Fibroblast of pulmonary artery (primary cell): Measurements from ENCODE around the gene SNAPC4.
"Not testable (repeated sequence)": the region's sequence is repeated elsewhere in the genome, so short reads cannot be mapped to it uniquely, and the experiment has no call there.

Experiments
- DNase-seq: peaks from one replicate; pipeline ENCODE4 v3.0.0-alpha.2; 2010; ENCODE audit warnings: low read depth
- H3K4me3 ChIP-seq: replicated peaks from 2 replicates; pipeline ENCODE4 v1.5.1; 2011; ENCODE audit warnings: low read depth, mild to moderate bottlenecking, control low read depth, low read length, moderate library complexity
- TF ChIP-seq, protein P1 (sequence below): IDR thresholded peaks from 2 replicates; pipeline ENCODE4 v1.5.1; 2011; ENCODE audit warnings: mild to moderate bottlenecking, control low read depth, low read length, inconsistent platforms; ENCODE audit errors: missing control alignments

Gene SNAPC4

GRCh38 chr9:136354592-136355085, 45.3 kb downstream of the SNAPC4 start:
- H3K4me3 ChIP-seq: no peak overlapping the region
- TF ChIP-seq, protein P1, sequence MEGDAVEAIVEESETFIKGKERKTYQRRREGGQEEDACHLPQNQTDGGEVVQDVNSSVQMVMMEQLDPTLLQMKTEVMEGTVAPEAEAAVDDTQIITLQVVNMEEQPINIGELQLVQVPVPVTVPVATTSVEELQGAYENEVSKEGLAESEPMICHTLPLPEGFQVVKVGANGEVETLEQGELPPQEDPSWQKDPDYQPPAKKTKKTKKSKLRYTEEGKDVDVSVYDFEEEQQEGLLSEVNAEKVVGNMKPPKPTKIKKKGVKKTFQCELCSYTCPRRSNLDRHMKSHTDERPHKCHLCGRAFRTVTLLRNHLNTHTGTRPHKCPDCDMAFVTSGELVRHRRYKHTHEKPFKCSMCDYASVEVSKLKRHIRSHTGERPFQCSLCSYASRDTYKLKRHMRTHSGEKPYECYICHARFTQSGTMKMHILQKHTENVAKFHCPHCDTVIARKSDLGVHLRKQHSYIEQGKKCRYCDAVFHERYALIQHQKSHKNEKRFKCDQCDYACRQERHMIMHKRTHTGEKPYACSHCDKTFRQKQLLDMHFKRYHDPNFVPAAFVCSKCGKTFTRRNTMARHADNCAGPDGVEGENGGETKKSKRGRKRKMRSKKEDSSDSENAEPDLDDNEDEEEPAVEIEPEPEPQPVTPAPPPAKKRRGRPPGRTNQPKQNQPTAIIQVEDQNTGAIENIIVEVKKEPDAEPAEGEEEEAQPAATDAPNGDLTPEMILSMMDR: no peak
- DNase-seq: no peak

DNA sequence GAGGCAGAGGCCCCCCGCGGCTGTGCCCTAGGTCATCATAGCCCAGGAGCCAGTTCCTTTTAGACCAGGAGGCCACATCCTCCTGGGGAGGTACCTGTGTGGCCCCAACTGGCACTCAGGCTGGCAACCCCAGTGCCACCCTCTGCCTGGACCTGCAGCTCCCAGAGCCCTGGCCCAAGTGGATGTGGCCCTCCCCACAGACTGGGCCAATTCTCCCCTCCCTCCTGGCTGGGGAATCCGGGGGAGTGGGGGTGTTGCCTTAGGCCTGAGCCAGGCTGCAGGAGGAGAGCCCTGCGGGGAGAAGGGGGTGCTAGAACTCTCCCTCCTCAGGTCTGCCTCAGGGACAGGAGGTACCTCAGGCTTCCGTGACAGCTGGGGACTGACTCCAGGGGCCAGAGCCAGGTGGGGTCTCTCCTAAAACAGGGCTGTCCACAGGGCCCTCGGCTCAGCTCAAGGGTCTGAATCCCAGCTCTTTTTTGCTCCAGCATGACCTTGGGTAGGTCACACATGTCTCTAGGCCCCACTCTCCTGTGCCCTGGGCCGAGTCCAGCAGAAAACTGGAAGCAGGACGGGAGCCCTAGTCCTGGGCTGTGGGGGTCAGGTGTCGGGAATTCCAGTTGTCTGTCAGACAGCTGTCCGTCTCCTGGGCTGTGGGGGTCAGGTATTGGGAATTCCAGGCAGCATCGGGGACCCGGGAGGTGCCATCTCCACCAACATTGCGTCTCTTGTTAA, 46.0 kb downstream of the SNAPC4 start:
- DNase-seq: no peak
- no peak overlapping the region for H3K4me3 ChIP-seq
- TF ChIP-seq, protein P1: no peak

DNA sequence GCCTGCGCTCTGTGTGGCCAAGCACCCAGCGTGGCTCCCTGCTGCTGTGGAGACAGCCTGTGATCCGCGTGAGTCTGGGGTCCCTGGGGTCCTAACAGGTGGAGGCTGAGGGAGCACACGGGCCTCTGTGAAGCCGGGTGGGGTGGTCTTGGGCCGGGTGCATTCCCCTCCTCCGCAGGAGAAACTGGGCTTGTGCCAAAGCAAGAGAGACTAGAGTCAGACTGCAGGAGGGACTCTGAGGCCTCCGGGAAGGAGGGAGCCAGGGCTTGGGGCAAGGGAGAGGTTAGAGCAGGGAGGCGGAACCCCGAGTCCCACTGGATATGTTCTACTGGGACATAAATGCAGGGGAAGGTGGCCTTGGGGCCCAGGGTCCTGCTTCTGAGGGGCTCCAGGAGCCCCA, 46.9 kb downstream of the SNAPC4 start:
- H3K4me3 ChIP-seq: no peak overlapping the region
- TF ChIP-seq, protein P1: no peak
- no peak for DNase-seq

- no peak overlapping the region for H3K4me3 ChIP-seq
- DNase-seq: no peak
- TF ChIP-seq, protein P1: no peak
Observed at GRCh38 chr9:136352682-136353081, 47.3 kb downstream of the SNAPC4 start.

GRCh38 chr9:136351868-136352267, 48.1 kb downstream of the SNAPC4 start:
- DNase-seq: not testable (repeated sequence)

GRCh38 chr9:136351252-136351800, 48.6 kb downstream of the SNAPC4 start:
- TF ChIP-seq, protein P1: no peak
- DNase-seq: no peak
- H3K4me3 ChIP-seq: no peak overlapping the region

More at GRCh38 chr9:136351868-136352267, 48.1 kb downstream of the SNAPC4 start:
- not testable (repeated sequence) for H3K4me3 ChIP-seq
